Stimulated activated CD4-positive, alpha-beta T cell treated with anti-CD3 and anti-CD28 coated beads, Interleukin-12 subunit alpha, Interleukin-12 subunit beta, amount 100 ng/mL, for 48 hours (primary cell): ENCODE results near the gene PTPN1.
"Not testable (repeated sequence)": the region's sequence is repeated elsewhere in the genome, so short reads cannot be mapped to it uniquely, and the experiment has no call there.

Source experiments
- DNase-seq, 3 donors: peaks; one replicate each; pipeline ENCODE4 v3.0.0-alpha.2; 2020; ENCODE audit warnings: low read depth in 2 of 3, low spot score in 1 of 3

Gene PTPN1

DNA sequence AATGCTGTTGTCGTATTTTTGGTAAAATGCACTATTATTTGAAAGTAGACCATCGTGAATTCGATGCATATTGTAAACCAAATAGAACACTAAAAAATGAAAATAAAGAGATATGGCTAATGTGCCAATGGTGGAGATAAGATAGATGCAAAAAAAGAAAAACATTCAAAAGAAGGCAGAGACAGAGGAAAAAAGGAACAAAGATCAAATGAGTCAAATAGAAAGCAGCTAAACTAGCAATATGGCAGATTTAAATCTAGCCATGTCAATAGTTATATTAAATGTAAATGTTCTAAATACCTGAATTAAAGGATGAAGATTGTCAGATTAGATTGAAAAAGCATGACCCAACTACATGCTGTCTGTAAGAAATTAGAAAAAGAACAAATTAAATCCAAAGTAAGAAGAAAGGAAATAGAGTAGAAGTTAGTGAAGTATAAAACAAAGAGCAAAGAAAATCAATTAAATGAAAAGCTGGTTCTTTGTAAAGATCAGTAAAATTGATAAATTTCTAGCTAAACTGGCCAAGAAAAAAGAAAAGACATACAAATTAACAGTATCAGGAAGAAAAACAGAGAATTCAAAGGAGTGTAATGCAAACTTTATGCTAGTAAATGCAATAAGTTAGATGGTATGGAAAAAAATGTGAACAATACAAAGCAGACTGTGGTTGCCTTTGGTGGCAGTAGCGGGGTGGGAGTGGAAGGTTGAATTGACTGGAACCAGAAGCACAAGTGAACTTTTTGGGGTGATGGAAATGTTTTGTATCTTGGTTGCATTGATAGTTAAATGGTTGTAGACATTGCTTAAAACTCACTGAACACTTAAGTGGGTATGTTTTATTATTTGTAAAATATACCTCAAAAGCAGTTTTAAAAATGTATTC lies 44.8 kb downstream of the PTPN1 start:
- no peak for DNase-seq

DNA sequence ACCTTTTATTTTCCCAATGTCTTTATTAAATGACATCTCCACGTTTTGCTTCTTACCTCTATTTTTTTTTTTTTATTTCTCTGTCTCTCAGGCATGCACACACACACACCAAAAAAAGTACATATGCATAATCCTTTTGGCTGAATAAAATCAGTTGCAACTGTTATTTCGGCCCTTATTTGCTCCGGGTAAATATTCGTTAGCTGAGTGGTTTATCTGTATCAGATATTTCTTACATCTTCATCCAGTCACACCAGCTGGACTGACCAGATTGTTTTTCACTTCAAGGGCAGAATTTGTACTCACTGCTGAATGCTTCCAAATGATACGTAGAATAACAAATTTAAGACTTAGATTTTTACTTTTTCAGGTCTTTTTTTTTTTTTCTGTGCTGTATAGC lies 45.5 kb downstream of the PTPN1 start:
- DNase-seq, result no peak

DNA sequence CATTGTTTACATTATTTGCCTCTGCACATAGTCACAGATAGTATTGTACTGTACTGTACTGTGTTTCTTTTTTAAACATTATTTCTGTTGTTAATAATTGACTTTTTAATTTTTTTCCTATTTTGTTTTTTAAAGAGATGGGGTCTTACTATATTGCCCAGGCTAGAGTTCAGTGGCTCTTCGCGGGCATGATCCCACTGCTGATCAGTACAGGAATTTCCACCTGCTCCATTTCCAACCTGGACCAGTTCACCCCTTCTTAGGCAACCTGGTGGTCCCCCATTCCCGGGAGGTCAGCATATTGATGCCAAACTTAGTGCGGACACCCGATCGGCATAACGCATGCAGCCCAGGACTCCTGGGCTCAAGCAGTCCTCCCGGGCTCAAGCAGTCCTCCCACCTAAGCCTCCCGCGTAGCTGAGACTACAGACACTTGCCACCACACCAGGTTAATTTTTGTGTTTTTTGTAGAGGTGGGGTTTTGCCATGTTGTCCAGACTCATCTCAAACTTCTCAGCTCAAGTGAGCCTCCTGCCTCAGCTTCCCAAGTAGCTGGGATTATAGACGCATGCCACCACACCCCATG lies 47.5 kb downstream of the PTPN1 start:
- DNase-seq, result no peak

DNA sequence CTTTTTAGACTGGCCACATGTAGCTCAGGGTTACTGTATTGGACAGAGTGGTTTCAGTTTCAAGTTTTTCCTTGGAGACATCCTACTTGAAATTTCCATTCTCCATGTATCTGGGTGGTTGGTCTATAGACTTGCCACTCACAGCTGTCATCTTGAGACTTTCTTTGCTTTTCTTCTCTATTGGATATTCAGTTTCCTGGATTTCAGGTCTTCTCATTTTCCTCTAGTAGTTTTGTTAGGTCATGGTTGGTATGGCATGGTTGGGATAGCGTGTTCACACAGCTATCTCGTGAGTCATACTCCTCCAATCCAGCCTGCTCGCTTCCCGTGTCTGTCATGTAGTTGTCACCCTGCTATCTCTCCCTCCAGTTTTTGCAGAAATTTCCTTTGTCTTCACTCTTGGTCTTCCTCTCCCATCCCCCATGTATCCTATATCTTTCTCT lies 48.3 kb downstream of the PTPN1 start:
- no peak for DNase-seq

DNA sequence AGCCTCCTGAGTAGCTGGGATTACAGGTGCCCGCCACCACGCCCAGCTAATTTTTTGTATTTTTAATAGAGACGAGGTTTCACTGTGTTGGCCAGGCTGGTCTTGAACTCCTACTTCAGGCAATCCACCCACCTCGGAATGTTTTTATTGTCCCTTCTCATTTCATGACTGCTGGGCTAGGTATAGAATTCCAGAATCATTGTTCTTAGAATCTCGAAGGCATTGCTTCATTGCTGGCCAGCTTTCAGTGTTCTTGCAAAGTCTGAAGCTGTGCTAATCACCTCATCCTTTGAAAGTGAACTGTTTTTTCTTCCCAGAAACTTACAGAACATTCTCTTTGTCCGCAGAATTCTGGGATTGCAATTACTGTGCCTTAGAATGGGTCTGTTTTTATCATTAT lies 49.0 kb downstream of the PTPN1 start:
- DNase-seq, result no peak

DNA sequence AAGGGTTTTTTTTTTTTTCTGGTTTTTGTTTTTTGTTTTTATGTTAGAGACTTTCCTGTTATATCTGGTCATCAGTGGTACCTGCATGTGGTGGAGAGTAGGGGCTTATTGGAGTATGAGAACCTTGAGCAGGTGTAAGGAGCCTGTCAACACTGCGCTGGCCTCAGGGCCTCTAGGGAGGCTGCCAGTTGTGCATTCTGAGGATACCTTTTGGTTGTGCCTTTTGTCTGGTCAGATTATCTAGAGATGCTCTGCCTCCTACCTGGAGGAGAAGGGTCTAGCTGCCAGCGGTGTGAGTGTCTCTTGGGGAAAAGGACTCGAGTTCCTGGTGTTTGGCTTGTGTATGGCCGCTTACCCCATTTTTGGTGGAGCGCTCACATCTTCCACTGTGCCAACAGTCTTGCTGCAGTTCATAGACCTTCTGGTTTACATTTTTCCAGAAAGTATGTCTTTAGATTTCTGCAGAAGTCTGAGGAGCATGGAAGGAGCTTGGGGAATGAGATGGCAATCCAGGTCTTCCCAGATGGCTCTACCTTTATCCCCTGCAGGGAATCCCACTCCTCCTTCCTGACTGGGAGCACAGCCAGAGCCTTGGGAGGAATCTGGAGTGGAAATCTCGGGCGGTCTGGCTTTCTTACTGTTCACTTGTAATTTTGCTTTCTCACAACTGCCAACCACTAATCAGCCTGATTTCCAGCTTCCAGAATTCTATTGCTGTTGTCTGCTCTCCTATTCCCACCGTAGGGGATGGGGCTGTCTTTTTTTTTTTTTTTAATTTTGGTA lies 49.9 kb downstream of the PTPN1 start:
- no peak for DNase-seq

DNA sequence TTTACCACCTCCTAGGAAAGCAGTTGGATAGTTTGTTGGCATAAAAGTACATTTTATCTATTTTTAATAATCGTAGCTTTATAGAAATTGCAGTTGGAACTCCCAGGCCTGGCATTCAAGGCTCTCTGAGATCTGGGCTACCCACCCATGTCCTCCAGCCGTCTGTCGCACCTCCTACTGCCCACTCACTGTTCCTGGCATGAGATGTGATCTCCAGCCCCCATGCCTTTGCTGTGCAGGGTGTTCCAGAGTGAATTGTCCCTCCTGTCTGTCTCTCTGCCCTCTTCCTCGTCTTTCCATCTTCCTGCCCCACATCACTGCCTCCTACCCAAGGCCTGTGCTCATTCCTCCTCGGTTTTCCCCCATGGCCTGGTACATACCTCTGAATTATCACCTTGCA lies 50.7 kb downstream of the PTPN1 start:
- DNase-seq, result no peak

DNA sequence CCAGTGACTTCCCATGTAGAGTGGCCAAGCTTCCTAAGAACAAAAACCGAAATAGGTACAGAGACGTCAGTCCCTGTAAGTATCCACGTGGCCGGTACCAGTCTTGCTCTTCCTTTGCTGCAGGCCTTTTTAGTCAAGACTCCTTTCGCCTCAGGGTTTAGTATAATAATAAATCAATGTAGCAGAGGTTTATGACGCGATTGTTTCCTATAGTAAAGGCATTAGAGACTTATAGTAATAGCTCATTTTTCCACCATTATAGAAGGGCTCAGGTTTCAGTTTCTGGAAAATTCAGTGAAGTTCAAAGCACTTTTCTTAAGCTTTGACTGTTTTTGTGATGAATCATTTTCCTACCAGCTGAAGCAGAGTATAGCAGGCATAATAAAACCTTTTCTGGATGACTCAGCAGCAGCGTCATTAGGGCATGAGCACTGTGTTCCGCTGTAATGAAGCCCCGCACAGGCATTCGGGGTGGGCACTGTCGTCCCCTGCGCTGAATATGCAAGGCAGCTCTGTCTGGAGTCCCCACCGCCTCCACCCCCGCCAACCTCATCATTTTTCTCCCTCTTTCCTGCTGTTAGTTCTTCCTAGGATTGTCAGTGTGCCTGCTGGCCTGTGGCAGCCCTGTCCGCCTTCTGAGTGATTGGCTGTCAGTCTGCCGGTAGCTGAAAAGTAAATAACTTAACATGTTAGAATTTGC lies 51.3 kb downstream of the PTPN1 start:
- peak; percentile 46 to 69 (median 54) for DNase-seq

DNA sequence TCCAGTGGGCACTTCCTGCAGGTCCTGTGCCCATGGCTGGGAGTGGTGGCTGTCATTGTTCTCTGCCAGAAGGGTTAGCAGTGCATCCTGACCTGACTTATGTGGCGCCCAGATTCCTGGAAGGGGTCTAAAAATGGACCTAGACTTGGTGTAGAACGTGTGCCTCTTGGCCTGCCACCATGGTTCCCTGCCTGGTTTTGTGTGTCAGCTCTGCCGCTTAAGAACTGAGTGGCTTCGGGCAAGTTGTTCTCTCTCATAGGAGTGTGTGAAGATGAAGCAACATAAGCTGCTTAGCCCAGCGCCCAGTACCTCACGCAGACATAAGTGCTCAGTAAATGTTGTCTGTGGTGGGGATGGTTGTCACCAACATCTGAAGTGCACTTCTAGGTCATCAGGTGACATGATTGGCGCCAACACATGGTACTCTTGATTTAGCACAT lies 52.1 kb downstream of the PTPN1 start:
- no peak for DNase-seq

DNA sequence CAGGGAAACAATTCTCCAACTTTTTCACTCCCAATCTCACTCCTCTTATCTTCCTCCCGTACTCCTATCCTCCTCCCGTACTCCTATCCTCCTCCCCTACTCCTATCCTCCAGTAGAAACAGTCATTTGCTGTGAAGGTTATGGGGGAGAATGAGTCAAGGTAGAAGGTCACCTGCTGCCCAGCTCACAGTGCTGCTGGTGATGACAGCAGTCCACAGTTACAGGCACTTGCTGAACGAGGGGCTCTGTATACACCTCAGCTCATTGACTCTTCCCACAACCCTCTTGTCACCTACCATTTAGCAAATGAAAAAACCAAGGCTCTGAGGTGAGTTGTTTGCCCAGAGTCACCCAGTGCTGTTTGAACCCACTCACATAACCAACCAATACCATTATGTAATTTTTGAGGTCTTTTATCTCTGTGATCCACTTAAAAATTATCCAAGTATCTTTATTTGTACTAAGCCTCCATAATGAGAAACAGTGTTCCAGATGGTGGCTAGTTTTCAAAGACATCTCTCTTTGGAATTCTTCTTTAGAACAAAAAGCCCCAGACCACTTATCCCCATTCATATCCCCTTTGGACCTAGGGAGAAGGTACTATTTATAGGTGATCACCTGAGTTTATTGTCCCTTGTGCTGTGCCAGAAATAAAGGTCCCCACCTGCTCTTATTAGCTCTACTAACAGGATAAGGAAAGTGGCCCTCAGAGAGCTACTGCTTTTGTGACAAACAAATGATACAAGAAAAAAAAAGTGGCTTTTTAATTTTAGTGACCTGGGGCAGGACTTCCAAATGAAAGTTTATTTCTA lies 53.2 kb downstream of the PTPN1 start:
- DNase-seq, result no peak

DNA sequence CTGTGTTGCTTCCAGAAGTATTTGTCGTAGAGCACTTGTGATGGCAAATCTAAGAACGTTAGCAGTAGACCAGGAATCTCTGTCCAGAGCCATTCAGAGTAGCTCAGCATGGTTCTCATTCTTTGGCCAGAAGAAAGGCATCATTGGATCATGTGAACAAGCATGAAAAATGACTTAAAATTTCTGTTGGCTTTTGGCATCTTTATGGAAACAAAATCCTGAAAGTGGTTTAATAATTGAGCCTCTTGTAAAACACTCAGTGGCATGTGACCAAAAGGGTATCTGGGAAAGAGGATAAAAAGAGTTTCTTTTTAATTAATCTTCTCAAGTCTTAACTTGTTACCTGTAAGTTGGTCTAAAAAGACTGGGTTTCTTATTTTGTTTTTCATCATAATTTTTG lies 55.2 kb downstream of the PTPN1 start:
- no peak for DNase-seq

DNA sequence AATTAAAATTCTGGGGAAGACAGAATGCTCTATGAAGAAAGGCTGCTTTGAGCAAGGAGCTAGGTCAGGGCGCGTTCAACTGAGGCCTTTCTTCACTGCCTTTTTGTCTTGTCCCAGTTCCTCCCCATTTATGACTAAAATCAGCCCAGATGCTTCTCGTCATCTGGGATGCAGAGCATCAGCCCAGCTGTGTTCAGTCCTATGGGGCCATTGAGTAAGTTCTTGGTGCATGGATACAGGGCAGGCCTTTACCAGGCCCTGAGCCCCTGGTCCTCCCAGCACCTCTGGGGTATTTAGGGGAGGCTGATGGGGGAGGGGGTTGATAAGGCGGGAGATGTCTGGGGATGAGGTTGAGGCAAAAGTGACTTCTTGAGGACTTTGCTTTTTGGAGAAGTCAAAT lies 55.7 kb downstream of the PTPN1 start:
- DNase-seq, result no peak

DNA sequence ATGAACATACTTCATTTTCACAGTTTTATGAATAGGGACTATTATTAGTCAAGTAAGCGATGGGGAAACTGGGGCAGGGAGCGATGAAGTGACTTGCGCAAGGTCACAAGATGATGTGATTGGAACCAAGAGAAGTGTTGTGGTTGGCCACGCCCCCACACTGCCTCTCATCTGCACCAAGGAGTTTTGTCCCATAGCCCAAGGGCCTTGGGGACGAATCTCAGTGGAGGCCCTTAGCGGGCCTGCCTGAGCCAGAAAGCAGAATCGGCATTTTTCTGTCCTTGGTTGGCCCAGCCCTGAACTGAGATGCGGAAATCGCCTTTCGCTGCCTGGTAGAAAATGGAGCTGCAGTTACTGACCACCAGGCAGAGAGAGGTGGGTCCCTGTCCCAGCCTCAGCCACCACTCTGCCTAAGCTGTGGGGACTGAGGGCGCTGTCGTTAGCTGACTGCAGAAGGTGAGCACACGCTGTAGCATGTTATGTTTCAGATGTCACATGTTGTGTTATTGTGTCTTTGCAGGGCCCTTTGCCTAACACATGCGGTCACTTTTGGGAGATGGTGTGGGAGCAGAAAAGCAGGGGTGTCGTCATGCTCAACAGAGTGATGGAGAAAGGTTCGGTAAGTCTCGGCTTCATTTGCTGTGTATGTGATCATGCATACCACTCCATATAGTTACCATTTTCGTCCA lies 57.8 kb downstream of the PTPN1 start:
- no peak for DNase-seq

DNA sequence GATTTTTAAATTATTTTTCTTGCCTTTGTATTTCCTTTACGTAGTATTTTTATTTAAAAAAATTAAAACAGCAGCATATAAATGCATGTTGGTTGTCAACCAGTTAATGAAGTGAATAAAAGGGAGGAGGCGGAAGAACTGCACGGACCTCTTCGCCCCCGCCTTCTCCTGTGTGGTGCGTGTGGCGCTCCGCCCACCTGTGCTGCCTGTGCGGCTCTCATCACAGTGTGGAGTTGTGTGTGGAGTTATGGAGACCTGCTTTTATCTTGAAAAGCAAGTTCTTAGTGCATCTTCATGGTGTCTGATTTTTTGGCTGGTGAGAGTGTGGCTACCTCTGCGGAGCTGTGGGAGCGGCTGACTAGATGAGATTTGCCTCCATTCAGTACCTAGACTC lies 58.4 kb downstream of the PTPN1 start:
- no peak for DNase-seq

DNA sequence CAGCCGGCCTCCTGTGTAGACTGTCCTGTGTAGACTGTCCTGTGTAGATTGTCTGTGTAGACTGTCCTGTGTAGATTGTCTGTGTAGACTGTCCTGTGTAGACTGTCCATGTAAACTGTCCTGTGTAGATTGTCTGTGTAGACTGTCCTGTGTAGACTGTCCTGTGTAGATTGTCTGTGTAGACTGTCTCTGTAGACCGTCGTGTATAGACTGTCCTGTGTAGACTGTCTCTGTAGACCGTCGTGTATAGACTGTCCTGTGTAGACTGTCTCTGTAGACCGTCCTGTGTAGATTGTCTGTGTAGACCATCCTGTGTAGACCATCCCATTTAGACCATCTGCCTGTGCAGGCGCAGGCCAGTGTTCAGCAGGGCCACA lies 59.3 kb downstream of the PTPN1 start:
- DNase-seq, result not testable (repeated sequence)

DNA sequence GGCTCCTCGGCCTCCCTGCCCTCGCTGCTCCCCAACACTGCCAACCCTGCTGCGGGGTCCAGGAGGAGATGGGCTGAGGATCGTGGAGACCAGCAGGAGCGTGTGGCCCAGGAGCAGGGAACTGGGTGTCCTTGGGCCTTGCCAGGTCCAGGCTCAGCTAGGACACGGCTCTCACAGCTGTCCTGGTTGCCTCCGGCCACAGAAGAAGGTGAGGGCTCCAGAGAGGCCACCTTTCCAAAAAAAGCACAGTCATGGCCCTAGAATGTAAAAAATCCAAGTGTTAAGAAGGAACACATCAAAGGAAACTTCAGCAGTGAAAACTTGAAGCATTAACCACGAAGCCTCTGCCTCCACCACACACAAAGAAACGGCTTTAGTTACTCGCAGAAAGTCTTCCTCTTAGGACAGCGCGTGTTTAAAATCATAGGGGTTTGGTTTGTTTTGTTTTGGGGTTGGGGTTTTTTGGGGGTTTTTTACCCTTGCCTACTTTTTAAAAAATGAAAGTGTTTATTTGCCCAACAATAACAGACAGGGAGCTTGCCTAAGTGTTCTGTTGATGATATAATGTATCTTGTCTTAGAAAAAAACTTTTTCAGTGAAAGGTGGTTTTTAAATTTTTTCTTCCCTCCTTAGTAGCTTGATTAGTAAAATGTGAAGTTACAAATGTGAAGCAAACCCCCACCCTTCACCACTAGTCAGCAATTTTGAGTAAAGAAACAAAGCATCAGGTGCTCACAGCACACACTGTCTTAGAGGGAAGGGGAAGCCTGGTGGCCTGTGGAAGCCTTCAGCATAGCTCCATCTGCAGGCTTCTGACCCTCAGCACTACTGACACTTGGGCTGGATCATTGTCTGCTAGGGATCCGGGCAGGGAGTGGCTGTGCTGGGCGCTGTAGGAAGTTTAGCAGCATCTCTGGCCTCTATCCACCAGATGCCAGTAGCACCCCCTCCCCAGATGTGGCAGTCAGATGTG lies 60.0 kb downstream of the PTPN1 start:
- DNase-seq, result no peak

DNA sequence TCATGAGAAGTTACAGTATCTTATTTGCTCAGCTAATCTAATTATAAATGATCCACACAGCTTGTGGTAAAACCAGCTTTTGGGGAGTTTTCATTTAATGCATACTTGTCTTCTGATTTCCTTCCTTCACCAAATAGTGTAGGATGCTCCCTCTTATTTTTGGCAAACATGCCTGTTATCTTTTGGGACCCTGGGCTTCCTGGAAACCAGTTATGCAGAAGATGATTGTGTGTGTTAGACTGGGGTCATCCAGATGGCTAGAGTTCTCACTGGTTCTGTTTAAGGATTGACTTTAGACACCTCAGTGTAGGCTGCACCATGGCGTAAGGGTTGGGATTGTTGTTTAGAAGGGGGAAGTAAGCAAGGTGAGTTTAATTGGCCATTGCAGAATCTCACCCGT lies 61.3 kb downstream of the PTPN1 start:
- DNase-seq, result no peak

DNA sequence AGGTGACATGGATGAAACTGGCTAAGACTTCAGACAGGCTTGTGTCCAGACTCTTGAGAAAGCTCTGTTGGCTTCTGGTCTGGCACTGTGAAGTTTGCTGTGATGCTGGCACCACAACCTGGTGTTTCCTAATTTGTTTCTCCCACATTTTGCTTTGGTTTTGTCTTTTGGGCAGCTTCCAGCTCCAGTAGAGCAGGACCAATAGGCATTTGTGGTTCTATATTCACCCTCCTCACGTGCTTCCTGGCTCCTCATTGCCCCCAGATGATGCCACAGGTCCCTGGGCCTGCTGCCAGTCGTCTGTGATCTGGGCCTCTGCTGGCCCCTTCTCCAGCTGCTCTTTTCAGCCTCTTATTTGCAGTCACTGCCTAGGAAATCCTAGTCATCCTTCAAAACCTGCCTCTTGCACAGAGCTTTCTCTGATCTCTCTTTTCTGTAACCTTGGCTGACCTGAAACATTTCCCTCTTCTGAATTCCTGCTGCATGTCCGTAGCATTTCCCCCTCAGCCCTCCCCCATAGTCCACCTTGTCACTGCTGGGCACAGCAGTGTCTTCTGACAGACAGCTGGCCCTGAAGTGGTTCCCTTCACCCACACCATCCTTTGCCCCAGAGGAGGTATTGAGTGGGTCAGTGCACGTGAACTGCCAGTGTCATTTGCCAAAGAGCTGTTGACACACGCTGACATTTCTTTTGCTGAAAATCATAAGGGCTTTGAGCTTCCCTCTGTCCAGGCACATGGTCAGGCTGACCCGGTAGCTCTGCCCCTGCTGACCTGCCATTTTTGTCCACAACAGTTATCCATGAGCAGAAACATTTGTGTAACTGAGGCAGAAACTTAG lies 63.0 kb downstream of the PTPN1 start:
- no peak for DNase-seq
